RWPE1 (cell line): ENCODE data around the gene A4GALT.
A peak's percentile ranks its signal among the peaks of the same experiment; 100 is the strongest.

ENCODE experiments used
- CTCF ChIA-PET: fragments of 350-600 bp; sonication (Branson Sonifier 250); formaldehyde crosslinking; extraction: SDS; loops from one replicate; lab custom pipeline; 2021; lab: Yijun Ruan, JAX
- POLR2A ChIA-PET: fragments of 400-600 bp; formaldehyde crosslinking; extraction: SDS; loops from one replicate; lab custom pipeline; 2020; ENCODE audit warnings: antibody characterized with exemption; ENCODE audit not compliant: low non-redundant PET; lab: Yijun Ruan, JAX
- DNase-seq: peaks from one replicate; pipeline ENCODE4 v3.0.0; 2012; ENCODE audit warnings: low spot score
- H3K27ac ChIP-seq: fragments of 450-650 bp; 2 replicates; pipeline ENCODE4 v1.5.1; 2017
- TF ChIP-seq, protein P1 (sequence below): fragments of 450-650 bp; conservative IDR thresholded peaks from 2 replicates; pipeline ENCODE4 v1.5.1; 2017; ENCODE audit warnings: low read depth, mild to moderate bottlenecking

A4GALT gene

DNA sequence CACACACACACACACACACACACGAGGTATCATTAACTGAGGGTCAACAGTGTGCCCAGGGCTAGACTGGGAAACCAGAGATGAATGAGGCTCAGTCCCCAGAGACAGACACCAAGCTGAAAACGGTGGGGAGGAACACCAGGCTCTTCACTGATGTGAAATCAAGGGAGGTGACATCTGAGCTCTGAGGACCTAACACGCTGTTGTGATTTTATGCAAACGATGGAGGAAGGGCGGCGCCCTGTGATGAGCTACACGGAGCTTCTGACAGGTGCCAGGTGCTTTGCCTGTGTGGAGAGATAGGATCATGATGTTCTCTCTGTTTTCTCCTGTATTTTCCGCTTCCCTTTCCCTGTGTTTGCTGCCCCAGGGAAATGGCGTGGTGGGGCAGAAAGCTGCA lies 65.0 kb downstream of the A4GALT start:
- DNase-seq: no peak

DNA sequence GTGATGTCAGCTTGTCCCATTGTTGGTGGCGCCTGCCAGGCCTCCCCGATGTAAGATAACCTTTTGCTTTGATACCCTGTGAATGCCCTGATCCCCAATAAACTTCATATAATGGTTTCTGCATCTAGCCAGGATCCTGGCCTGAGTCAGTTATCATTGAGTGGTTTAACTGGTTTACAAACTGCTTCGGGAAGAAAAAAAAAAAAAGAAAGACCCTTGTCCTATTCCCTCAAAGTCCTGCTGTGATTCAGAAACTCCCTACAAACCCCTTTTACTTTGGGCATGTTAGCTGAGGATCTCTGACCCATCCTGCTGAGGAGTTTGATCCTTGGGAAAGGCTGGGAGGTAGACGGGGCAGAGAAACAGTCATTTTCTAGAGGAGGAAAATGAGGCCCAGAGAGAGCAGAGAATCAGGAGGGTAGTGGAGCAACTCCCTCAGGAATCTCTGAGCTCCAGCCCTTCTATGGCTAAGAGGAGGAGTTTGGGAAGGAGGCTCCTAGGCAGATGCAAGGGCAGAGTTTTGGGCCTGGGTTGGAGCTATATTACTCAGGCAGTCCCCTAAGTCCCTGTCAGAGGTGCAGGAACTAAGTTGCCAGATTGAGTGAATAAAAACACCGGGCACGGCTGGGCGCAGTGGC lies 66.1 kb downstream of the A4GALT start:
- TF ChIP-seq, protein P1, sequence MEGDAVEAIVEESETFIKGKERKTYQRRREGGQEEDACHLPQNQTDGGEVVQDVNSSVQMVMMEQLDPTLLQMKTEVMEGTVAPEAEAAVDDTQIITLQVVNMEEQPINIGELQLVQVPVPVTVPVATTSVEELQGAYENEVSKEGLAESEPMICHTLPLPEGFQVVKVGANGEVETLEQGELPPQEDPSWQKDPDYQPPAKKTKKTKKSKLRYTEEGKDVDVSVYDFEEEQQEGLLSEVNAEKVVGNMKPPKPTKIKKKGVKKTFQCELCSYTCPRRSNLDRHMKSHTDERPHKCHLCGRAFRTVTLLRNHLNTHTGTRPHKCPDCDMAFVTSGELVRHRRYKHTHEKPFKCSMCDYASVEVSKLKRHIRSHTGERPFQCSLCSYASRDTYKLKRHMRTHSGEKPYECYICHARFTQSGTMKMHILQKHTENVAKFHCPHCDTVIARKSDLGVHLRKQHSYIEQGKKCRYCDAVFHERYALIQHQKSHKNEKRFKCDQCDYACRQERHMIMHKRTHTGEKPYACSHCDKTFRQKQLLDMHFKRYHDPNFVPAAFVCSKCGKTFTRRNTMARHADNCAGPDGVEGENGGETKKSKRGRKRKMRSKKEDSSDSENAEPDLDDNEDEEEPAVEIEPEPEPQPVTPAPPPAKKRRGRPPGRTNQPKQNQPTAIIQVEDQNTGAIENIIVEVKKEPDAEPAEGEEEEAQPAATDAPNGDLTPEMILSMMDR: no peak
- no peak overlapping the region; the same call in 1 of the 2 replicates for H3K27ac ChIP-seq
- POLR2A ChIA-PET: no interaction called here
- CTCF ChIA-PET: interaction anchor here (0.5 to 0.7 kb wide), 3 partner anchors 9 to 141 kb away, joined by 3 to 4 read pairs (median 3); no protein-coding TSS in a partner anchor
- no peak for DNase-seq

More for the DNA sequence above, 65.0 kb downstream of the A4GALT start:
- peak overlapping the region; percentile 3; the same call in 1 of the 2 replicates for H3K27ac ChIP-seq
- TF ChIP-seq, protein P1: no peak
- ChIA-PET POLR2A (no interaction called here), CTCF (interaction anchor here (0.7 kb wide), 1 partner anchor 125 kb away, joined by 4 read pairs; no protein-coding TSS in a partner anchor)

DNA sequence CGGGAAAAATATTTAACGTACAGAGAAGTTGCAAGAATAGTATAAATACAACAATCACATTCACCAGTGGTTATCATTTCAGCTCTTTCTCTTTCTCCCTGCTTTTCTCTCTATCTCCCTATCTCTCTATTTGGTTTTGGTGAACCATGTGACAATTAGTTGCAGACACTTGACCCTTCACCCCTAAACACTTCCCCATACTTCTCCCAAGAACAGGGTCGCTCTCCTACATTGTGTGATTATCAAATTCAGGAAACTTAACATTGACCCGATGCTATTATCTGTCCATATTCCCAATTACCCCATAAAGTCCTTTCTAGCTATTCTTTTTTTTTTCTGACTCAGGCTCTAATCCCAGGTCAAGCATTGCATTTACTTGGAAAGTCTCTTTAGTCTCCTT lies 66.7 kb downstream of the A4GALT start:
- CTCF ChIA-PET: interaction anchor here (0.7 kb wide), 1 partner anchor 142 kb away, joined by 3 read pairs; no protein-coding TSS in a partner anchor
- POLR2A ChIA-PET: no interaction called here
- no peak overlapping the region for H3K27ac ChIP-seq
- no peak for DNase-seq
- TF ChIP-seq, protein P1: no peak

DNA sequence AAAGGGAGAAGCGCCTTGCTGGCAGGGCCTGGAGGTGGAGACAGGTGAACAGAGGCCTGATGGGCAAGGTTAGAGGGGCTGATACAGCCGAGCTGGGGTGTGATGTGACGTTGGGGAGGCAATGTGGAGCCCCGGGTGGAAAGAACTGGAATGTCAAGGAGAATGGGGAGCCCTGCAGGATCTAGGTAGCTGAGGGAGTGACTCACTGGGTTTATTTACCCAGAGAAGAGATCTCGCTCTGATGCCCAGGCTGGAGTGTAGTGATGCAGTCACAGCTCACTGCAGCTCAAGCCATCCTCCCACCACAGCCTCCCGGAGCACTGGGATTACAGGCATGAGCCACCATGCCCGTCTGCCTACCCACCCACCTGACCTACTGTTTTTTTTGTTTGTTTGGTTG lies 69.5 kb downstream of the A4GALT start:
- ChIA-PET CTCF (no interaction called here), POLR2A (no interaction called here)
- H3K27ac ChIP-seq: peak overlapping the region; percentile 90
- DNase-seq: no peak
- TF ChIP-seq, protein P1: no peak

DNA sequence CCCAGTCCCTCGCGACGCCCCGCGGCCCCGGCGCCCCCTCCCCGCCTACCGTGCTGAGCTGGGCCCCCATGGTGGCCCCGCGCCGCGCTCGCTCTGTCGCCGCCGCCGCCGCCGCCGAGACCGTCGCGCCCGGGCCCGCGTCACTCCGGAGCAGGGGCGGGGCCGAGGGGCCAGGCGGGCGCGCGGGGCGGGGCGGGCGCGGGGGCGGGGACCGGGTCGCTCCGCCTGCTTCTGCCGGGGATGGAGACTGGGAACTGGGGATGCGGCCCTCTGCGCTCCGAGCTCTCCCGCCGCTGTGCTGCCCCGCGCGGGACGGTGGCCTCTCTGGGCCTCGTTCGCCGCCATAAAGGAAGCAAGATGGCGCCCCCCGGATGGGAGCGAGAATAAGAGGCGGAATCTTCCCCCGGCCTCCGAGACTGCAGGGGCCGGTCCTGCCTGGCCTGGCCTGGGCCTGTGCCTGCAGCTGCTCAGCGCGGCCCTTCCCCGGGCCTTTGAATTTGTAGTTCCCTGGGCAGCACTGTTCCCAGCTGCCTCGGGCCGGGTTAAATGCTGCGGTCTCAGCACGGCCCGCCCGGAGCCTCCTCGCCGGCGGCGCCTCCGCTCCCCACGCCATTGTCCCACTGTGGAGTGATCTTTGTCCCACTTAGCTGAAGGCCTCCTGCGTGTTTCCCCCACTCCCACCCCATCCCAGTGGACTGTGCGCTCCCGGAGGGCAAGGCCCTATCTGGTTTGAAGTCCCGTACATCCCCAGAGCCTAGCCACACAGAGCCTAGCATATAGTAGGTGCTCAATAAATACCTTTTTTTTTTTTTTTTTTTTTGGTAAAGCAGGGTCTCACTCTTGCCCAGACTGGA lies 71.2 kb downstream of the A4GALT start, which contains the start of gene CYB5R3:
Gene CYB5R3 (minus strand): TSS at position 147 of the 854 bp plus-strand sequence. CDS start 77 bp downstream, at position 70.
- TF ChIP-seq, protein P1: no peak
- peak within 1 kb of the TSS; percentile 90 for H3K27ac ChIP-seq
- CTCF ChIA-PET: interaction anchor here (0.6 kb wide), 1 partner anchor 1999 kb away, joined by 3 read pairs; no protein-coding TSS in a partner anchor
- POLR2A ChIA-PET: interaction anchor here (0.6 to 0.8 kb wide), 2 partner anchors 11 to 12 kb away, joined by 3 to 4 read pairs; no protein-coding TSS in a partner anchor
- DNase-seq: peak; percentile 84
